22Rv1 (cell line): ENCODE measurements around the gene CCNL1.

ENCODE experiments used
- CTCF ChIP-seq: fragments of 450-650 bp; IDR thresholded peaks from 2 replicates; pipeline ENCODE4 v1.5.1; 2017; ENCODE audit warnings: mild to moderate bottlenecking
- ZFX ChIP-seq: fragments of 450-650 bp; IDR thresholded peaks from 2 replicates; pipeline ENCODE4 v1.6.1; 2017; ENCODE audit warnings: antibody characterized with exemption, borderline replicate concordance

GRCh38 chr3:157154563-157155330 lies 5.2 kb downstream of the CCNL1 start:
- no peak for TF ChIP-seq CTCF
- no peak for TF ChIP-seq ZFX
